Astrocyte (in vitro differentiated cells and primary cell): ENCODE measurements around the gene MYO7B. TPM values are rescaled to one million over a fixed set of nuclear protein-coding genes. Genes with fewer than 3 reads are reported as not detected.
"Not testable (repeated sequence)": the region's sequence is repeated elsewhere in the genome, so short reads cannot be mapped to it uniquely, and the experiment has no call there.

Experiments used
- DNase-seq: peaks from one replicate; pipeline ENCODE4 v3.0.0-alpha.2; 2010; ENCODE audit warnings: low read depth
- FAIRE-seq: peaks from 2 replicates; lab custom pipeline; 2011; peaks lifted over from hg19 to GRCh38; lab: Jason Lieb, UNC
- H2AFZ ChIP-seq: 2 replicates; pipeline ENCODE4 v1.6.0; 2012; ENCODE audit warnings: low read depth, low read length, inconsistent platforms
- H3K27ac ChIP-seq: 2 replicates; pipeline ENCODE4 v1.5.1; 2011; ENCODE audit warnings: low read depth, low read length, inconsistent platforms
- H3K27me3 ChIP-seq: 2 replicates; pipeline ENCODE4 v1.6.0; 2011; ENCODE audit warnings: low read length, inconsistent platforms; ENCODE audit not compliant: insufficient read depth
- H3K36me3 ChIP-seq: 2 replicates; pipeline ENCODE4 v1.5.1; 2011; ENCODE audit warnings: low read length, inconsistent platforms; ENCODE audit not compliant: insufficient read depth
- H3K4me1 ChIP-seq: 2 replicates; pipeline ENCODE4 v1.5.1; 2011; ENCODE audit warnings: low read length, inconsistent platforms; ENCODE audit not compliant: insufficient read depth
- H3K4me2 ChIP-seq: 2 replicates; pipeline ENCODE4 v1.6.0; 2012; ENCODE audit warnings: low read length, inconsistent platforms
- H3K4me3 ChIP-seq: 2 replicates; pipeline ENCODE4 v1.5.1; 2011; ENCODE audit warnings: low read depth, mild to moderate bottlenecking, low read length, inconsistent platforms; ENCODE audit not compliant: insufficient read depth
- H3K79me2 ChIP-seq: 2 replicates; pipeline ENCODE4 v1.6.0; 2012; ENCODE audit warnings: mild to moderate bottlenecking, low read length, inconsistent platforms; ENCODE audit not compliant: insufficient read depth
- H3K9ac ChIP-seq: 2 replicates; pipeline ENCODE4 v1.6.0; 2012; ENCODE audit warnings: mild to moderate bottlenecking, low read length, inconsistent platforms
- H3K9me3 ChIP-seq: 2 replicates; pipeline ENCODE4 v1.5.1; 2012; ENCODE audit warnings: low read depth, mild to moderate bottlenecking, low read length, inconsistent platforms; ENCODE audit not compliant: insufficient read depth
- H4K20me1 ChIP-seq: 2 replicates; pipeline ENCODE4 v1.6.0; 2012; ENCODE audit warnings: low read length, inconsistent platforms; ENCODE audit not compliant: insufficient read depth
- H3K27ac Mint-ChIP-seq: one replicate; pipeline ENCODE4 v1.8.0; 2021; ENCODE audit warnings: mild to moderate bottlenecking, mixed read lengths; ENCODE audit not compliant: unreplicated experiment
- H3K27me3 Mint-ChIP-seq: one replicate; pipeline ENCODE4 v1.8.0; 2021; ENCODE audit warnings: low read depth, mixed read lengths; ENCODE audit not compliant: unreplicated experiment
- H3K36me3 Mint-ChIP-seq: one replicate; pipeline ENCODE4 v1.8.0; 2021; ENCODE audit warnings: low read depth, mixed read lengths; ENCODE audit not compliant: unreplicated experiment
- H3K4me1 Mint-ChIP-seq: one replicate; pipeline ENCODE4 v1.8.0; 2021; ENCODE audit warnings: low read depth, mixed read lengths; ENCODE audit not compliant: unreplicated experiment
- H3K4me3 Mint-ChIP-seq: one replicate; pipeline ENCODE4 v1.8.0; 2021; ENCODE audit warnings: mild to moderate bottlenecking, moderate library complexity, mixed read lengths; ENCODE audit not compliant: unreplicated experiment
- H3K9me3 Mint-ChIP-seq: one replicate; pipeline ENCODE4 v1.8.0; 2021; ENCODE audit warnings: mild to moderate bottlenecking, mixed read lengths; ENCODE audit not compliant: unreplicated experiment
- CTCF ChIP-seq: IDR thresholded peaks from 2 replicates; pipeline ENCODE4 v1.5.1; 2011; ENCODE audit warnings: low read depth, mild to moderate bottlenecking, inconsistent platforms, low read length, moderate library complexity; ENCODE audit not compliant: insufficient read depth
- EZH2 ChIP-seq: IDR thresholded peaks from 2 replicates; pipeline ENCODE4 v1.6.1; 2012; ENCODE audit warnings: mild to moderate bottlenecking, low read length, inconsistent platforms; ENCODE audit not compliant: insufficient read depth
- total RNA-seq: library from RNA; stranded (reverse); gene quantifications from 2 replicates; pipeline ENCODE4 v1.2.1, GENCODE V29; 2021

MYO7B gene
- total RNA-seq, 1 donor from 2014 or later, result 0.77 TPM

GRCh38 chr2:127517465-127517864 is 18.0 kb upstream of the MYO7B start:
- Histone ChIP-seq H3K27me3 (no peaks in the 10 kb centered on the region), H2AFZ (no peak overlapping the region), H3K4me1 (peaks cover 14% of the 10 kb centered on the region), H3K27ac (no peak overlapping the region), H3K4me2 (no peak overlapping the region), H3K36me3 (peaks cover 12% of the 10 kb centered on the region), H3K79me2 (peaks cover 96% of the 10 kb centered on the region), H3K9me3 (no peaks in the 10 kb centered on the region), H3K4me3 (no peak overlapping the region), H3K9ac (no peak overlapping the region), H4K20me1 (peaks cover 67% of the 10 kb centered on the region)
- Mint-ChIP-seq H3K4me1 (peaks cover 44% of the 10 kb centered on the region), H3K27me3 (no peaks in the 10 kb centered on the region), H3K9me3 (no peaks in the 10 kb centered on the region), H3K4me3 (no peak overlapping the region), H3K27ac (no peak overlapping the region), H3K36me3 (peaks cover 21% of the 10 kb centered on the region)
- FAIRE-seq (no peak), DNase-seq (no peak)
- TF ChIP-seq EZH2 (no peak), CTCF (no peak)

- no peak for TF ChIP-seq CTCF
- TF ChIP-seq EZH2, result no peak
- Histone ChIP-seq H3K36me3 (peaks cover 14% of the 10 kb centered on the region), H3K9me3 (no peaks in the 10 kb centered on the region), H3K9ac (no peak overlapping the region), H2AFZ (no peak overlapping the region), H3K4me1 (peaks cover 10% of the 10 kb centered on the region), H4K20me1 (peaks cover 56% of the 10 kb centered on the region), H3K4me2 (no peak overlapping the region), H3K27ac (no peak overlapping the region), H3K4me3 (no peak overlapping the region), H3K79me2 (peaks cover 99% of the 10 kb centered on the region), H3K27me3 (no peaks in the 10 kb centered on the region)
- no peaks in the 10 kb centered on the region for H3K9me3 Mint-ChIP-seq
- H3K4me3 Mint-ChIP-seq, result no peak overlapping the region
- H3K27me3 Mint-ChIP-seq, result no peaks in the 10 kb centered on the region
- peaks cover 12% of the 10 kb centered on the region for H3K36me3 Mint-ChIP-seq
- H3K27ac Mint-ChIP-seq, result peak overlapping the region; percentile 18
- FAIRE-seq (no peak), DNase-seq (no peak)
- peaks cover 22% of the 10 kb centered on the region for H3K4me1 Mint-ChIP-seq
Observed at GRCh38 chr2:127520424-127520823, 15.1 kb upstream of the MYO7B start.

- H2AFZ ChIP-seq, result no peak overlapping the region
- H3K27me3 ChIP-seq, result no peaks in the 10 kb centered on the region
- H4K20me1 ChIP-seq, result peaks cover 31% of the 10 kb centered on the region
- H3K4me3 ChIP-seq, result no peak overlapping the region
- Mint-ChIP-seq H3K36me3 (peaks cover 8% of the 10 kb centered on the region), H3K9me3 (no peaks in the 10 kb centered on the region), H3K4me3 (peak overlapping the region; percentile 31), H3K4me1 (peaks cover 15% of the 10 kb centered on the region), H3K27ac (no peak overlapping the region), H3K27me3 (no peaks in the 10 kb centered on the region)
- FAIRE-seq (no peak), DNase-seq (no peak)
- no peak overlapping the region for H3K9ac ChIP-seq
- peaks cover 78% of the 10 kb centered on the region for H3K79me2 ChIP-seq
- peaks cover 14% of the 10 kb centered on the region for H3K36me3 ChIP-seq
- H3K4me1 ChIP-seq, result peaks cover 7% of the 10 kb centered on the region
- TF ChIP-seq CTCF, result no peak
- TF ChIP-seq EZH2, result no peak
- no peak overlapping the region for H3K4me2 ChIP-seq
- no peaks in the 10 kb centered on the region for H3K9me3 ChIP-seq
- no peak overlapping the region for H3K27ac ChIP-seq
Observed at GRCh38 chr2:127523269-127523939, 12.1 kb upstream of the MYO7B start.

- H3K4me1 ChIP-seq, H3K27me3 Mint-ChIP-seq, DNase-seq, H3K9me3 ChIP-seq, H3K27me3 ChIP-seq, H3K36me3 Mint-ChIP-seq, H3K9ac ChIP-seq, H2AFZ ChIP-seq, H3K4me3 ChIP-seq, H3K9me3 Mint-ChIP-seq, FAIRE-seq, H3K27ac ChIP-seq: not testable (repeated sequence)
- Mint-ChIP-seq H3K4me3 (peak overlapping the region; percentile 96), H3K27ac (peak overlapping the region; percentile 41), H3K4me1 (peaks cover 13% of the 10 kb centered on the region)
- Histone ChIP-seq H3K36me3 (peaks cover 14% of the 10 kb centered on the region), H3K4me2 (peak overlapping the region; percentile 98), H3K79me2 (peaks cover 69% of the 10 kb centered on the region), H4K20me1 (peaks cover 31% of the 10 kb centered on the region)
Observed at GRCh38 chr2:127524198-127524834, 11.2 kb upstream of the MYO7B start.
